Natural killer cell (primary cell): Measurements from ENCODE around the gene KANSL1. TPM values are rescaled to one million over a fixed set of nuclear protein-coding genes. Genes with fewer than 3 reads are reported as not detected.

Source experiments
- ATAC-seq, 3 donors: fragments of 150-1000 bp in 2 of 3; fragments of 200-7000 bp in 1 of 3; cut with Tn5 transposase; 1 replicate in 1 of 3; 2 replicates in 2 of 3; pipeline ENCODE4 v1.10.0; 2021; ENCODE audit warnings: mild to moderate bottlenecking in 2 of 3, moderate library complexity in 2 of 3
- DNase-seq, 2 donors: peaks; one replicate each; pipeline versions ENCODE4 v3.0.0 to v3.0.0-alpha.2; 2013 to 2021; ENCODE audit warnings: mixed read lengths in 1 of 2
- H3K27ac ChIP-seq: one replicate; pipeline ENCODE4 v1.5.1; 2013; ENCODE audit warnings: mild to moderate bottlenecking, low read length
- H3K27me3 ChIP-seq: one replicate; pipeline ENCODE4 v1.6.1; 2013; ENCODE audit warnings: low read length; ENCODE audit not compliant: control insufficient read depth, insufficient read depth
- H3K36me3 ChIP-seq: one replicate; pipeline ENCODE4 v1.6.1; 2013; ENCODE audit warnings: low read length; ENCODE audit not compliant: control insufficient read depth, insufficient read depth
- H3K4me1 ChIP-seq: one replicate; pipeline ENCODE4 v1.6.1; 2013; ENCODE audit warnings: low read length; ENCODE audit not compliant: control insufficient read depth, insufficient read depth
- H3K4me3 ChIP-seq: one replicate; pipeline ENCODE4 v1.5.1; 2013; ENCODE audit warnings: low read length
- H3K9me3 ChIP-seq: one replicate; pipeline ENCODE4 v1.6.1; 2013; ENCODE audit warnings: low read length; ENCODE audit not compliant: control insufficient read depth, insufficient read depth
- H3K27ac Mint-ChIP-seq, 2 donors: one replicate each; pipeline ENCODE4 v1.8.0; 2022; ENCODE audit warnings: mild to moderate bottlenecking in 2 of 2, mixed read lengths in 2 of 2, moderate library complexity in 1 of 2
- H3K27me3 Mint-ChIP-seq, 2 donors: one replicate each; pipeline ENCODE4 v1.8.0; 2022; ENCODE audit warnings: low read depth in 2 of 2, mixed read lengths in 2 of 2
- H3K36me3 Mint-ChIP-seq: one replicate; pipeline ENCODE4 v1.8.0; 2022; ENCODE audit warnings: mixed read lengths
- H3K4me1 Mint-ChIP-seq, 2 donors: one replicate each; pipeline ENCODE4 v1.8.0; 2022; ENCODE audit warnings: mixed read lengths in 2 of 2
- H3K4me3 Mint-ChIP-seq: one replicate; pipeline ENCODE4 v1.8.0; 2022; ENCODE audit warnings: mild to moderate bottlenecking, moderate library complexity, mixed read lengths
- H3K9me3 Mint-ChIP-seq, 2 donors: one replicate each; pipeline ENCODE4 v1.8.0; 2022; ENCODE audit warnings: mixed read lengths in 2 of 2
- WGBS: methylation state at CpG from one replicate; pipeline ENCODE4 v1.1.7; 2013; ENCODE audit warnings: missing lambda C conversion rate; ENCODE audit not compliant: insufficient coverage; 5-methylcytosine and 5-hydroxymethylcytosine counted together
- intact Hi-C: fragments of 100-400 bp; cut with micrococcal nuclease; formaldehyde crosslinking; loops from one replicate; pipeline ENCODE4 v1.14.2; 2022
- total RNA-seq, 4 donors: library from RNA; stranded (reverse); fragments of 120-200 nt in 1 of 4; gene quantifications; one replicate each; pipeline versions ENCODE4 v1.2.3 to v1.2.4, GENCODE V29; 2013 to 2022
- TF ChIP-seq, protein P1 (sequence below): fragments of 200-600 bp; IDR thresholded peaks from one replicate; pipeline ENCODE4 v1.8.0; 2022; ENCODE audit warnings: antibody characterized with exemption

The KANSL1 gene
- total RNA-seq, 3 donors from 2014 or later (not counting 1 experiment from before 2014, with no cell fraction given) = 202 to 240 (median 220) TPM

DNA sequence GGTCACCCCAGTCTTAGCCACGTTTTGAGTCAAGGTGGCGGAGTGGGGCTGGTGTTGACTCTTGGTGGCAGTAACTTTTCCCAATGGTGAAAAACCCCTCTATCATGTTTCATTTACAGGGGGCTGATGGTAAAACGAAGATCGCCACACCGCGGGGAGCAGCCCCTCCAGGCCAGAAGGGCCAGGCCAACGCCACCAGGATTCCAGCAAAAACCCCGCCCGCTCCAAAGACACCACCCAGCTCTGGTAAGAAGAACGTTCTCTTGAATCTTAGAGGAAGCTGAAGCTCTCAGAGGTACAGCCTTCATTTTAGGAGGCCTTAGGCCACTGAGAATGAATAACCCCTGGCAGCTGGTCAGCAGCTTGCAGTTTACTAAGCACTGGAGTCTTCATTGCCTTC, 201.9 kb downstream of the KANSL1 start:
- no peaks in the 10 kb centered on the region for H3K4me1 ChIP-seq
- Mint-ChIP-seq H3K27ac (no peak overlapping the region), H3K36me3 (no peaks in the 10 kb centered on the region), H3K4me1 (no peaks in the 10 kb centered on the region), H3K4me3 (no peak overlapping the region), H3K27me3 (peaks cover 0 to 4% of the 10 kb centered on the region in 2 donors), H3K9me3 (no peaks in the 10 kb centered on the region)
- TF ChIP-seq, protein P1, sequence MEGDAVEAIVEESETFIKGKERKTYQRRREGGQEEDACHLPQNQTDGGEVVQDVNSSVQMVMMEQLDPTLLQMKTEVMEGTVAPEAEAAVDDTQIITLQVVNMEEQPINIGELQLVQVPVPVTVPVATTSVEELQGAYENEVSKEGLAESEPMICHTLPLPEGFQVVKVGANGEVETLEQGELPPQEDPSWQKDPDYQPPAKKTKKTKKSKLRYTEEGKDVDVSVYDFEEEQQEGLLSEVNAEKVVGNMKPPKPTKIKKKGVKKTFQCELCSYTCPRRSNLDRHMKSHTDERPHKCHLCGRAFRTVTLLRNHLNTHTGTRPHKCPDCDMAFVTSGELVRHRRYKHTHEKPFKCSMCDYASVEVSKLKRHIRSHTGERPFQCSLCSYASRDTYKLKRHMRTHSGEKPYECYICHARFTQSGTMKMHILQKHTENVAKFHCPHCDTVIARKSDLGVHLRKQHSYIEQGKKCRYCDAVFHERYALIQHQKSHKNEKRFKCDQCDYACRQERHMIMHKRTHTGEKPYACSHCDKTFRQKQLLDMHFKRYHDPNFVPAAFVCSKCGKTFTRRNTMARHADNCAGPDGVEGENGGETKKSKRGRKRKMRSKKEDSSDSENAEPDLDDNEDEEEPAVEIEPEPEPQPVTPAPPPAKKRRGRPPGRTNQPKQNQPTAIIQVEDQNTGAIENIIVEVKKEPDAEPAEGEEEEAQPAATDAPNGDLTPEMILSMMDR = no peak
- no peak overlapping the region for H3K4me3 ChIP-seq
- no peak overlapping the region for H3K27ac ChIP-seq
- DNase-seq (no peak), ATAC-seq (no peak)
- no peaks in the 10 kb centered on the region for H3K9me3 ChIP-seq
- 90% methylated on average over 10 of the region's 10 CpGs for WGBS
- no peaks in the 10 kb centered on the region for H3K27me3 ChIP-seq
- no peaks in the 10 kb centered on the region for H3K36me3 ChIP-seq
- intact Hi-C loops = no loop called here

DNA sequence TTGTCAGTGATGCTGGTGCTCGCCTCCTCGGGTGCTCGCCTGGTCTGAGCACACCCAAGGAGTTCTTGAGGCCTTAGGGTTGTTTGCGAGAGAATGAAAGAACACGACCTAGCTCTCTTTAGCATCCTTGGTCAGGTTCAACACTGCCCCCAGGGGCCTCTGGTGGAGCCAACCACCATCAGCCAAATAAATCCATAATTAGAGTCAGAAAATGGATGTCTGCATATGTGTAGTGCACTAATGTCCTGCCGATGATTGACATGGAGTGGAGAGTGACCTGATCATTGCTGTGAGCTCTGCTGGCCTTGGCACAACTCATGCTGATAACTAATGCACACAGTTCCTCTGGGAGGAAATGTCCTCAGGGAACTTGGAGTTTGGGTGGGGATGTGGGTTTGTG, 202.3 kb downstream of the KANSL1 start:
- 92% methylated on average over 6 of the region's 6 CpGs for WGBS
- no peaks in the 10 kb centered on the region for H3K9me3 ChIP-seq
- H3K4me1 Mint-ChIP-seq = no peaks in the 10 kb centered on the region

DNA sequence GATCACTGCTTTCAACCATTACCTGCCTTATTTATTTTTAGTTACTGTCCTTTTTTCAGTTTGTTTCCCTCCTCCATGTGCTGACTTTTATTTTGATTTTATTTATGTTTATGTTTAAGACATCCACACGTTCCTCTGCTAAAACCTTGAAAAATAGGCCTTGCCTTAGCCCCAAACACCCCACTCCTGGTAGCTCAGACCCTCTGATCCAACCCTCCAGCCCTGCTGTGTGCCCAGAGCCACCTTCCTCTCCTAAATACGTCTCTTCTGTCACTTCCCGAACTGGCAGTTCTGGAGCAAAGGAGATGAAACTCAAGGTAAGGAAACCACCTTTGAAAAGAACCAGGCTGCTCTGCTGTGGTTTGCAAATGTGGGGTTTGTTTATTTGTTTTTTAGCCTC, 203.5 kb downstream of the KANSL1 start:
- Mint-ChIP-seq H3K9me3 (no peaks in the 10 kb centered on the region), H3K27me3 (peaks cover 0 to 7% of the 10 kb centered on the region in 2 donors), H3K27ac (no peak overlapping the region), H3K36me3 (no peaks in the 10 kb centered on the region), H3K4me1 (no peaks in the 10 kb centered on the region), H3K4me3 (no peak overlapping the region)
- Histone ChIP-seq H3K9me3 (no peaks in the 10 kb centered on the region), H3K4me3 (no peak overlapping the region), H3K36me3 (no peaks in the 10 kb centered on the region), H3K4me1 (no peaks in the 10 kb centered on the region), H3K27me3 (no peaks in the 10 kb centered on the region), H3K27ac (no peak overlapping the region)
- TF ChIP-seq, protein P1 = no peak
- 85% methylated on average over 3 of the region's 3 CpGs for WGBS
- ATAC-seq (no peak), DNase-seq (no peak)
- intact Hi-C loops = no loop called here

More for the DNA sequence above, 202.3 kb downstream of the KANSL1 start:
- Histone ChIP-seq H3K27ac (no peak overlapping the region), H3K36me3 (no peaks in the 10 kb centered on the region), H3K4me3 (no peak overlapping the region), H3K27me3 (no peaks in the 10 kb centered on the region), H3K4me1 (no peaks in the 10 kb centered on the region)
- Mint-ChIP-seq H3K27ac (no peak overlapping the region), H3K36me3 (no peaks in the 10 kb centered on the region), H3K27me3 (peaks cover 0 to 5% of the 10 kb centered on the region in 2 donors), H3K4me3 (no peak overlapping the region), H3K9me3 (no peaks in the 10 kb centered on the region)
- ATAC-seq (no peak), DNase-seq (no peak)
- intact Hi-C loops = no loop called here
- TF ChIP-seq, protein P1 = no peak

DNA sequence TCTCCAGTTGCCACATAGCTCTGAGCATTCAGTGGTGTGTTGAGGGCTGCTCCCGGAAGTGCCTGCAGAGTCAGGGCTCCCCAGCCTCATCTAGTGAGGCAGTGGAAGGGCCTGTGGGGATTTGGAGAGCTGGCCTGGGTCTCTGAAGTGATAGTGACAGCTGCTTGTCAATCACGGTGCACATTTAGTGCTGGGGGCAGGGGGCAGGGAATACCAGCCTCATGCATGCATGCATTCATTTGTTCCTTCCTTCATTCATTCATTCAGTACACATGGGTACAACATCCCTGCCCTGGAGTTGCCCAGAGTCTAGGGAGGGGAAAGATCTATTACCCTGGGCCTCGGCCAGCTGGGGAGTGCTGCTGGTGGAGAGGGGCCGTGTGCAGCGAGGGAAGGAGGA, 205.5 kb downstream of the KANSL1 start:
- no peak overlapping the region for H3K4me3 Mint-ChIP-seq
- no peak for ATAC-seq
- intact Hi-C loops = no loop called here

More for the DNA sequence above, 205.5 kb downstream of the KANSL1 start:
- Histone ChIP-seq H3K27me3 (no peaks in the 10 kb centered on the region), H3K36me3 (no peaks in the 10 kb centered on the region), H3K4me3 (no peak overlapping the region), H3K27ac (no peak overlapping the region), H3K9me3 (no peaks in the 10 kb centered on the region), H3K4me1 (no peaks in the 10 kb centered on the region)
- WGBS = 82% methylated on average over 5 of the region's 5 CpGs
- Mint-ChIP-seq H3K27me3 (peaks cover 0 to 7% of the 10 kb centered on the region in 2 donors), H3K27ac (no peak overlapping the region), H3K4me1 (no peaks in the 10 kb centered on the region), H3K9me3 (no peaks in the 10 kb centered on the region), H3K36me3 (no peaks in the 10 kb centered on the region)
- DNase-seq = no peak
- TF ChIP-seq, protein P1 = no peak
